ENCODE results near the gene CAMK2D.

The CAMK2D gene

DNA sequence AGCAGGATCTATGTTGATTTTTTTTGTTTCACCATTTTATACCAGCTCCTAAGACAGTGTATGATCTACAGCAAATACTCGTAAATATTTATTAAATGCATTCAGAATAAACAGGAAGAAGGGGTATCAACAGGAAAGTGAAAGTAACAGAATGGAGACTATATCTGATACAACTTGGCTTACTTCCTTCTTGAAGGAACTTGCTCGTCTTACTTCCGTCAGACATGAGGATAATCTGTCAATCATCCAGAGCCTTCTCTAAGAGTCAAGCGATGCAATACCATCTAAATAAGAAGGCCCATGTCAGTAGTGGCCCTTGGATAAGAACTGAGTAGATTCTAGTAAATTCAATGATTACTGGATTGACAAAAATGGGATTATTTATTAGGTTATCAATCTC is 84.2 kb downstream of the CAMK2D start:
- DNase-seq: no peak

- no peak for DNase-seq
Observed at GRCh38 chr4:113675731-113676697, 85.5 kb downstream of the CAMK2D start.

DNA sequence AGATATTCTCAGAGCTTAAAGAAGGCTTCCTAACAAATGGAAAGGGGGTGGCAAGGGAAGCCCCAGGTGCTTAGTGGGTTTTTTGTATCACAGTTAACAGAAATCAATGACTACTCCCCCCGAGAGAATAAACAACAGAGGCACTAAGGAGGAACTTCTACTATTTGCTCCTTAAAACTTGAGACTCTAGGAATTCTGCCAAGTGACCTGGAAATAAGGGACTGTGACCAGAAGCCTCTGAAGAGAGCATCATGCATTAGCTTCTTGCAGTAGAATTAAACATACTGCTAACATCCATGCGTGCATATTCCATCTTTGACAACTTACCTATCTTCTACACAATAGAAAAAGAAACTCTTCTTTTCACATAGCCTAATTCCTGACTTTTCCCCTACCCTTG is 86.8 kb downstream of the CAMK2D start:
- no peak for DNase-seq

- DNase-seq: no peak
Observed at GRCh38 chr4:113674251-113674650, 87.3 kb downstream of the CAMK2D start.

DNA sequence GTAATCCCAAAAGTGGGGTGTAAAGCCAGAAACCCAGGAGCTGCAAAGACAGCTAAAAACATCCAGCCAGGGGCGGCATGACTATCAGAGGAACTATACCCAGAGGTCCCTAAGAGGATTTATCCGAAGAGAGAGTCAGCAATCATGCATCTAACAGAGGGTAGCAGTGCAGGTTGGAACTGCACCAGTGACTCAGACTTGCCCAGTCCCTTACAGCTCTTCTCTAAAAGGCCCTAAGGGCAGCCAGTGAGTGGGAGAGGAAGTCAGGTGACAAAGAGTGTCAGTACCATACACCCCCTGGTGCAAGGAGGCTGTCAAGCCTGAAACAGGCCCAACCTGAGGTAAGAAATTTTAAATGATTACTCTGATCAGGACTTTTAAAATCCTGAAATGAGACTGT is 88.1 kb downstream of the CAMK2D start:
- DNase-seq: peak; percentile 64

DNA sequence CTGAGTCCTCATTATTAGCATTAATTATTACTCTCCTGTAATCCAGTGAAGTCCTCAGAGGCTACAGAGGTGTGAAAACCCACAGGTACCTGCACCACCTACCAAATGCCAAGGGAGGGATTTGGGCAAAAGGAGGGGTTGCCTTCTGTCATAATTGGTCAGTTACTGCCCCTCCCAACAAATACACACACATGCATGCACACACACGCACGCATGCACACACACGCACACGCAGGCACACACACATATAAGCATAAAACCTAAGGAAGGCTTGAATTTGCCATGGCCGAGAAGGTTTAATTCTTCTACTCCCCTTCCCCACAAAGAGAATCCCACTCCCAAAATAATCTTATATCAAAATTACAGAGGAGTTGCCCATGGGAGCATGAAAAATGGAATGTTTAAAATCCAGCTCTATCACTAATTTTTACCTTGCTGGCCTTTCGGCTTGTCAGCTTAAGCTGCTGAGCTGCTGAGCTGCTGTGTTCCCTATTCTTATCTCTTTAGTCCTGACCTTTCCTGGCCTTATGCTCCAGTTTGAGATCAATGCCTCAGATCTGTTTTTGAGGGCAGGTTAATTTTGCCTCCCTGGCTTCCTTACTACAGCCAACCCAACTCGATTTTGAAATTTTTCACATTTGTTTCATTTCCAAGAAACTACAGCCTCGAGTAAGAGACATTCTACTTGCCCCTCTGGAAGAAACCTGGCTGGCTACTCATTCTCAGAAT is 95.0 kb downstream of the CAMK2D start:
- no peak for DNase-seq

DNA sequence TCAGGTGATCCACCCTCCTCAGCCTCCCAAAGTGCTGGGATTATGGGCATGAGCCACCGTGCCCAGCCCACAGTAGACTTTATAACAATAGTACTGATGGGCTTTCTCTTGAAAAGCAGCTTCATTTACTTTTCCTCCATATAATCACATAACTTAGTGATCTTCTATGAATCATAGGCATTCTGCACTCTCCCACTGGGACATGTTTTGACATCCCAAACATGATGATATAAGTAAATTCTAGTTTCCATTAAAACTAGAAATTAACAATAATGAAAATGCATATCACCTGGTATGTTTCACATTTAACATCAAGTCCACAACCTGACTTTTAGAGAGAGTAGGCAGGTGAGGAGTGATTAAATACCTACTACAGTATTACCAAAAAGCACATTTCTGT is 96.5 kb downstream of the CAMK2D start:
- DNase-seq: no peak

GRCh38 chr4:113662581-113662980 is 99.0 kb downstream of the CAMK2D start:
- DNase-seq: no peak

- no peak for DNase-seq
Observed at GRCh38 chr4:113659127-113659526, 102.4 kb downstream of the CAMK2D start.

GRCh38 chr4:113657586-113658233 is 103.8 kb downstream of the CAMK2D start:
- DNase-seq: no peak

GRCh38 chr4:113653871-113654270 is 107.7 kb downstream of the CAMK2D start:
- DNase-seq: no peak

DNA sequence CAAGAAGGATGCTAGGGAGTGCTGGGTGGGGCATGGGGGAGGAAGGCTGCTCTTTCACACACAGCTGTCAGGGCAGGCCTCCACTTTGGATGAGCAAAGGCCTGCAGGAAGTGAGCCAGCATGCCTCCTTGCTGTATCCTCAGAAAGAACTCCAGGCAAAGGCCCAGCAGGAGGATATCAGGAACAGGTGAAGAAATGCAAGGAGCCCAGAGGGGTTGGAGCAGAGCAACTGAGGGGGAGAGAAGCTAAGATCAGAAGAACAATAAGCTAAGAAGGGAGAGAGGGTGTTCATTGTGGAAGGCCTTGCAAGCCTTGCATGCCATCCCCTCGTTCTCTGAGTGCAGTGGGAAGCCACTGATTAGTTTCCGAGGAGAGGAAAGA is 115.1 kb downstream of the CAMK2D start:
- no peak for DNase-seq

DNA sequence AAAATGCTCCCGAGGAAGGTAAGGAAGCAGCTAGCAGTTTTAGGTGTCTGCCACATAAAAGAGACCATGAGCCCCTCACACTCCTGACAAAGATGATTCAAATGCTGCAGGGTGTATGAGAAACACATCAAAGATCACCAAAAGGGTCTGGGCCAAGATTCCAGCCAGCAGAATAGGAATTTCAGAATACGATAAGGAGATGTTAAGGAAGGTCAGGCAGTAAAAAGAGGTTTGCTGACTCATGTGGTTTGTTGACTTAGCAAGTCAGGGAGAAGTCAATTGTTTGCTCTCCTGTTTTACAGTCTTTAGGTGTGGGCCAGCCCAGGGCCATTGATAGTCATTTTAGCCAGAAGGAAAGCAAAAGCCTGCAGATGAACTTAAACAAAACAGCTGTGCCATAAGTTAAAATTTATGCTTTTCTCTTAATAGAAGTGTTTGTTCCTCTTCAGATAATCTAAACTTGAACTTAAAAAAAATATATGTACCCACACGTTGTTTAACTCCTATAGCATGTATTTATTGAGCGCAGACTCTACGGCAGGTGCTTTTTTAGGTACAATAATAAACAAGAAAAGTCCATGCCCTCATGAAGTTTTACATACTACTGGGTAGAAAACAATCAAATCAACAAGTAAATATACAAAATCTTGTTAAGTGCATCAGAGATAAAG is 115.6 kb downstream of the CAMK2D start:
- DNase-seq: no peak

GRCh38 chr4:113645288-113645687 is 116.2 kb downstream of the CAMK2D start:
- DNase-seq: no peak

GRCh38 chr4:113644398-113644797 is 117.1 kb downstream of the CAMK2D start:
- DNase-seq: no peak

DNA sequence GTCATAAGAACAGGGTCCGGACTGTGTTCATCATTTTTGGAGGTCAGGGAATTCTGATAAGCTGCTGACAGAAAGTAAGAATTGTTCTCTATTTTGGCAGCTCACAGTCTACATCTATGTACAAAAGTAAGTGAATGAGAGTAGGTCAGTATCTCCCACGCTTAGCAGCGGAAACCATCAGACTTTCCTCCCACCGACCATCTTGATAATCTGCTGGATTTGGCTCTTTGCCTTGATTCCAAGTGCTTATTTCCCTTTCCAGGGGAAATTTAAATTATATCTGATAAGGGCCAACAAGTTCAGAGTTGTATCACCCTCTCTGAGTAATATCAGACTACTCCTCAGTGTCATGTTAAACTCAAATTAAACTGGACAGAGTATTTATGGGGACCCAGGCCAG is 118.0 kb downstream of the CAMK2D start:
- no peak for DNase-seq

GRCh38 chr4:113641025-113641431 is 120.5 kb downstream of the CAMK2D start:
- DNase-seq: no peak

DNA sequence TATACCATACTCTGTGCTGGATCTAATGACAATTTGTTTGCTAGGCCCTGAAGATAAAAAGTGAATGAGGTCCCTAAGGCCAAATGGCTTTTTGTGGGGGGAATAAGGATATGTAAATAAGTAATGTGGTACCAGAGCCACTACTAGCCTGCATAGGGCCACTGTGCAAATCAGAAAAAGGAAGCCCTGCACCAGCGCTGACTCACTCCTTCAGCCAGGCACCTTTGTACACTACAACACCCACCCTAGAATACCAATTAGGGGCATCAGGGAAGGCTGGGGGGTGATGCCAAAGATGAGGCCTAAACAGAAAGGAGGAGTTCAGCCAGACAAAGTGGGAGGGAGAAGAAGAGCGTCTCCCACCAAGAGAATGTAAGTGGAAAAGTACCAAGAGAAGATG is 122.2 kb downstream of the CAMK2D start:
- DNase-seq: no peak

GRCh38 chr4:113638562-113638832 is 123.0 kb downstream of the CAMK2D start:
- no peak for DNase-seq

DNA sequence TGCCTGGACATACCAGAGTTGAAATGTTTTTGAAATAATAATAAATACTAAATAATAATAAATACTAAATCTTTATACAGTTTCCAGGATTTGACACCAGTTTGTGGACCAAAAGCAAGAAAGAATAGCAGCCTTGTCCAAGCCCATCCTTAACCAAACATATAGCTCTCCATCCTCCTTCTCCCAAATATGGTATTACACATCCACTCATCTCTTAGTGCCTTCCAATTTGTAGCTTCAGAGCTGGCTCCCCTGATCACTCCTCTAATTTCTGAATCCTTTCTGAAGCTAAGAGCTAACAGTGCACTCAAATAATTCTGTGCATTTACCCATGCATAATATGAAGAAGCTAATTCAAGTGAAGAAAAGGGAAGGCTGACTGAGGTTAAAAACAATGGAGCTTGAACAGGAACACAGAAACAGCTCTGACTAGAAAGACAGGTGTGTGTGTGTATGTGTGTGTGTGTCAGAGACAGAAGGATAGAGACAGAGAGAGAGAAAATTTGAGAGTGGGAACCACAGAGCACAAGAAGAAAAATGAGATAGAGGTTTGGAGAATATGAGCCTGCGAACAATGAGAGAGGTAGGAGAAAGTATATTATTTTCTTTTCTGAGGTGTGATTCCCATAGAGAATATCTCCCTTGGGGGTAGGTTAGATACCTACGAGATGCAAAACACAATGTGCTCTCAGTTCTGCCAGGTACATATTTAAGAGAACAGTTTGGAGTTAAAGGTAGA is 123.5 kb downstream of the CAMK2D start:
- no peak for DNase-seq

DNA sequence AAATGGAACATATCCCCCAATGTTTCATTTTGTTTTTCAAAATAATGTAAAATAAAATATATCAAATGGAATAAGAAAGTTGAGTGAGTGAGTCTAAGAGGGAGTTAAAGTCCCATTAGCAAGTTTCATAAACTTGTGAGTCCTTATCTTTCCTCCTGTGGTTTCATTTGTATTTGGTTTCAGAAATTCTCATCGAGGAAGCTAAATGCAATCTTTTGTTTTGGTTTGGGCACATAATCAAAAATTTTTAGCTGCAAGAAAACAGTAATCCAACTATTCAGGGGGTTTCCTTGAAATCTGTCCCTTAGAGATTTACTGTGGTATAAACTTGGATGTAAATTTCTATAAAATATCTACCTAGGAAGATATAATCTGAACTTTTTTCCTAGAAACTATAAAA is 124.2 kb downstream of the CAMK2D start:
- DNase-seq: no peak

GRCh38 chr4:113636877-113637276 is 124.7 kb downstream of the CAMK2D start:
- DNase-seq: peak; percentile 21

DNA sequence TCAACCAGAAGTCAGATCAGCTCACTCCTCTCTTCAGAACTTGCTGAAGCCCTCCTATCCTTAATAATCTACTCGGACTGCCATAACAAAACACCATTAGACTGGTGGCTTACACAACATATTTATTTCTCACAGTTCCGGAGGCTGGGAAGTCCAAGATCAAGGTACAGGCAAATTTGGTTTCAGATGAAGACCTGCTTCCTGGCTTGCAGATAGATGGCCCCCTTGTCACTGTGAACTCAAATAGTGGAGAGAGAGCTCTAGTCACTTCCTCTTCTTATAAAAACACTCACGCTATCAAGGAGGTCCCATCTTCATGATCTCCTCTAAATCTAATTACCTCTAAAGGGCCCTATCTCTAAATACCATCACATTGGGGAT is 125.1 kb downstream of the CAMK2D start:
- no peak for DNase-seq
